ENCODE measurements around the gene IL17C. TPM values are rescaled to one million over a fixed set of nuclear protein-coding genes. Genes with fewer than 3 reads are reported as not detected.

Gene IL17C, protein sequence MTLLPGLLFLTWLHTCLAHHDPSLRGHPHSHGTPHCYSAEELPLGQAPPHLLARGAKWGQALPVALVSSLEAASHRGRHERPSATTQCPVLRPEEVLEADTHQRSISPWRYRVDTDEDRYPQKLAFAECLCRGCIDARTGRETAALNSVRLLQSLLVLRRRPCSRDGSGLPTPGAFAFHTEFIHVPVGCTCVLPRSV
- total RNA-seq (under 1 TPM in 1 of 5 experiments, not detected in 4; 0.37 TPM), polyA plus RNA-seq (not detected), total RNA-seq (not detected)

GRCh38 chr16:88638323-88639230 lies at the start of gene IL17C:
IL17C (plus strand) TSS chr16:88638572; CDS start chr16:88638642, 70 bp downstream.
- Mint-ChIP-seq H3K27me3 (peaks cover 0 to 42% (median 13%) of the 10 kb centered on the region in 5 donors), H3K36me3 (peaks cover 0 to 7% (median 0%) of the 10 kb centered on the region in 5 donors), H3K4me1 (peaks cover 27 to 49% (median 33%) of the 10 kb centered on the region in 7 donors), H3K4me3 (peak within 1 kb of the TSS in 9 of 10 donors; percentile 34 to 63 (median 46)), H3K9me3 (no peaks in the 10 kb centered on the region), H3K27ac (peak within 1 kb of the TSS in 6 of 9 donors; percentile 0 to 85 (median 48))
- Histone ChIP-seq H3K27me3 (ENCODE audit: control insufficient read depth in 2 of 2, insufficient read depth in 2 of 2, low read length in 2 of 2) (peaks cover 0 to 6% of the 10 kb centered on the region in 2 donors), H3K27ac (ENCODE audit: low read depth, low read length) (no peak within 1 kb of the TSS), H3K4me3 (ENCODE audit: low read length) (no peak within 1 kb of the TSS), H3K9me3 (ENCODE audit: control insufficient read depth in 2 of 3, low read length in 3 of 3) (no peaks in the 10 kb centered on the region), H3K36me3 (ENCODE audit: control insufficient read depth in 2 of 3, insufficient read depth in 3 of 3, low read length in 3 of 3) (peaks cover 0 to 11% (median 0%) of the 10 kb centered on the region in 3 experiments), H3K4me1 (ENCODE audit: control insufficient read depth in 2 of 2, insufficient read depth in 2 of 2, low read length in 2 of 2) (peaks cover 21 to 34% of the 10 kb centered on the region in 2 donors)
- intact Hi-C loops (cut with micrococcal nuclease): loop anchor here in 1 of 2 donors (5.0 kb wide), 2 partner anchors 64 to 66 kb away; partner anchors contain the start of gene ZC3H18
- ATAC-seq (no peak), DNase-seq (no peak)
- POLR2A ChIA-PET: interaction anchor here (0.5 to 3.1 kb wide), 3 partner anchors 10 to 49 kb away, joined by 3 to 11 read pairs (median 7); no protein-coding TSS in a partner anchor
- CTCF ChIA-PET: interaction anchor here (0.7 kb wide), 1 partner anchor 714 kb away, joined by 3 read pairs; no protein-coding TSS in a partner anchor

DNA sequence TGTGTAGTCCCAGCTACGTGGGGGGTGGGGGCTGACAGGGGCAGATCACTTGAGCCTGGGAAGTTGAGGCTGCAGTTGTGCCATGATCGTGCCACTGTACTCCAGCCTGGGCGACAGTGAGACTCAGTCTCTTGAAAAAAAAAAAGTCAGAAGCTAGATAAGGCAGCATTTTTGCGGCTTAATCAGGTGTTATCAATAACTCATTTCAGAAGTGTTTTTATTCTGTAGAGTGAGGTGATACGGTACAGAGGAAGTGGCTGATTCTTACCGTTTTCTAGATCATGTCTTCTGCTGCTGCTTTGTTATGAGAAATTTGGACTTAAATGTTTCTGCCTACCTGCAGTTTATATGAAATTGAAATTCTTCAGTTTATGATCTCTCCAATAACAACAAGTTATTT lies 49.6 kb upstream of the IL17C start:
- Histone ChIP-seq H3K27me3 (ENCODE audit: control insufficient read depth in 2 of 2, insufficient read depth in 2 of 2, low read length in 2 of 2) (no peaks in the 10 kb centered on the region), H3K9me3 (ENCODE audit: control insufficient read depth in 2 of 3, low read length in 3 of 3) (no peaks in the 10 kb centered on the region), H3K4me1 (ENCODE audit: control insufficient read depth in 2 of 2, insufficient read depth in 2 of 2, low read length in 2 of 2) (no peaks in the 10 kb centered on the region), H3K27ac (ENCODE audit: low read depth, low read length) (no peak overlapping the region), H3K4me3 (ENCODE audit: low read length) (no peak overlapping the region), H3K36me3 (ENCODE audit: control insufficient read depth in 2 of 3, insufficient read depth in 3 of 3, low read length in 3 of 3) (peaks cover 4 to 82% (median 13%) of the 10 kb centered on the region in 3 experiments)
- ChIA-PET CTCF (no interaction called here), POLR2A (interaction anchor here (1.4 kb wide), 1 partner anchor 75 kb away, joined by 3 read pairs; the partner anchor contains the start of gene MVD)
- Mint-ChIP-seq H3K4me1 (peaks cover 28 to 42% (median 32%) of the 10 kb centered on the region in 7 donors), H3K36me3 (peaks cover 14 to 43% (median 24%) of the 10 kb centered on the region in 5 donors), H3K4me3 (no peak overlapping the region), H3K9me3 (peaks cover 0 to 2% (median 0%) of the 10 kb centered on the region in 11 donors), H3K27me3 (no peaks in the 10 kb centered on the region), H3K27ac (peak overlapping the region in 3 of 9 donors; percentile 2 to 56 (median 12))
- ATAC-seq: no peak
- no peak for DNase-seq
- intact Hi-C loops (cut with micrococcal nuclease): no loop called here

- Mint-ChIP-seq H3K27ac (peak overlapping the region in 5 of 9 donors; percentile 2 to 67 (median 39)), H3K4me3 (no peak overlapping the region), H3K27me3 (no peaks in the 10 kb centered on the region), H3K9me3 (peaks cover 0 to 2% (median 0%) of the 10 kb centered on the region in 11 donors), H3K36me3 (peaks cover 14 to 45% (median 25%) of the 10 kb centered on the region in 5 donors), H3K4me1 (peaks cover 28 to 41% (median 32%) of the 10 kb centered on the region in 7 donors)
- Histone ChIP-seq H3K36me3 (ENCODE audit: control insufficient read depth in 2 of 3, insufficient read depth in 3 of 3, low read length in 3 of 3) (peaks cover 4 to 83% (median 13%) of the 10 kb centered on the region in 3 experiments), H3K4me1 (ENCODE audit: control insufficient read depth in 2 of 2, insufficient read depth in 2 of 2, low read length in 2 of 2) (no peaks in the 10 kb centered on the region), H3K27ac (ENCODE audit: low read depth, low read length) (no peak overlapping the region), H3K27me3 (ENCODE audit: control insufficient read depth in 2 of 2, insufficient read depth in 2 of 2, low read length in 2 of 2) (no peaks in the 10 kb centered on the region), H3K4me3 (ENCODE audit: low read length) (no peak overlapping the region), H3K9me3 (ENCODE audit: control insufficient read depth in 2 of 3, low read length in 3 of 3) (no peaks in the 10 kb centered on the region)
- intact Hi-C loops (cut with micrococcal nuclease): no loop called here
- no peak for DNase-seq
- POLR2A ChIA-PET: interaction anchor here (0.8 kb wide), 1 partner anchor 49 kb away, joined by 7 read pairs; no protein-coding TSS in a partner anchor
- CTCF ChIA-PET: no interaction called here
- ATAC-seq: no peak
These were observed 48.9 kb upstream of the IL17C start for GRCh38 chr16:88589441-88589840.

- H3K27ac Mint-ChIP-seq: peak overlapping the region in 4 of 9 donors; percentile 14 to 47 (median 28)
- intact Hi-C loops (cut with micrococcal nuclease): no loop called here
- Histone ChIP-seq H3K4me3 (ENCODE audit: low read length) (no peak overlapping the region), H3K4me1 (ENCODE audit: control insufficient read depth in 2 of 2, insufficient read depth in 2 of 2, low read length in 2 of 2) (no peaks in the 10 kb centered on the region), H3K27me3 (ENCODE audit: control insufficient read depth in 2 of 2, insufficient read depth in 2 of 2, low read length in 2 of 2) (no peaks in the 10 kb centered on the region), H3K9me3 (ENCODE audit: control insufficient read depth in 2 of 3, low read length in 3 of 3) (no peaks in the 10 kb centered on the region), H3K27ac (ENCODE audit: low read depth, low read length) (no peak overlapping the region), H3K36me3 (ENCODE audit: control insufficient read depth in 2 of 3, insufficient read depth in 3 of 3, low read length in 3 of 3) (peaks cover 4 to 64% (median 11%) of the 10 kb centered on the region in 3 experiments)
- no peaks in the 10 kb centered on the region for H3K27me3 Mint-ChIP-seq
- POLR2A ChIA-PET: no interaction called here
- ATAC-seq: peak; percentile 50
- CTCF ChIA-PET: no interaction called here
- no peak for DNase-seq
- peaks cover 0 to 2% (median 0%) of the 10 kb centered on the region in 11 donors for H3K9me3 Mint-ChIP-seq
- peaks cover 14 to 46% (median 26%) of the 10 kb centered on the region in 5 donors for H3K36me3 Mint-ChIP-seq
- no peak overlapping the region for H3K4me3 Mint-ChIP-seq
- peaks cover 21 to 32% (median 25%) of the 10 kb centered on the region in 7 donors for H3K4me1 Mint-ChIP-seq
These were observed 46.8 kb upstream of the IL17C start for GRCh38 chr16:88591577-88592021.

- H3K36me3 Mint-ChIP-seq: peaks cover 14 to 33% (median 16%) of the 10 kb centered on the region in 5 donors
- peaks cover 18 to 32% (median 25%) of the 10 kb centered on the region in 7 donors for H3K4me1 Mint-ChIP-seq
- intact Hi-C loops (cut with micrococcal nuclease): no loop called here
- ATAC-seq (no peak), DNase-seq (no peak)
- Histone ChIP-seq H3K4me3 (ENCODE audit: low read length) (no peak overlapping the region), H3K27me3 (ENCODE audit: control insufficient read depth in 2 of 2, insufficient read depth in 2 of 2, low read length in 2 of 2) (no peaks in the 10 kb centered on the region), H3K9me3 (ENCODE audit: control insufficient read depth in 2 of 3, low read length in 3 of 3) (no peaks in the 10 kb centered on the region), H3K4me1 (ENCODE audit: control insufficient read depth in 2 of 2, insufficient read depth in 2 of 2, low read length in 2 of 2) (no peaks in the 10 kb centered on the region), H3K27ac (ENCODE audit: low read depth, low read length) (no peak overlapping the region), H3K36me3 (ENCODE audit: control insufficient read depth in 2 of 3, insufficient read depth in 3 of 3, low read length in 3 of 3) (peaks cover 0 to 50% (median 0%) of the 10 kb centered on the region in 3 experiments)
- ChIA-PET POLR2A (no interaction called here), CTCF (no interaction called here)
- peak overlapping the region in 1 of 9 donors; percentile 45 for H3K27ac Mint-ChIP-seq
- H3K9me3 Mint-ChIP-seq: peaks cover 0 to 2% (median 0%) of the 10 kb centered on the region in 11 donors
- H3K27me3 Mint-ChIP-seq: no peaks in the 10 kb centered on the region
- no peak overlapping the region for H3K4me3 Mint-ChIP-seq
These were observed 45.3 kb upstream of the IL17C start for GRCh38 chr16:88593061-88593460.

DNA sequence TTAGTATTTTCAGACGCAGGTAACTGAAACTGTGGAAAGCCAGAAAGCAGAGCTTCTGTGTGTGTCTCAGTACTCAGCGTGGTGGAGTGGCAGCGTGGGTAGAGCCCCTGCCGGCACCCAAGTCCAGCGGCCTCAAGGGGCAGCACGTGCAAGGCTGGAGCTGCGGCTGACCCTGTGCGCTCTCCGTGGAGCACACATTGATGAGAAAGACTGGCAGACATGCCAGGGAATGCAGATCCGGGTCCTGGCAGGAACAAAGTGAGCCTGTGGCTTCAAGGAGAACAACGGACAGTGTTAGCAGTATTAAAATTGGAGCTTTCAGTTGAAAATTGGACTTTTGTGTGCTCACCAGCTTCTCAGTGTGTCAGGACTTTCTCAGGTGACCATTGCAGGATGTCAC lies 44.9 kb upstream of the IL17C start:
- no peak overlapping the region for H3K27ac ChIP-seq (ENCODE audit: low read depth, low read length)
- ChIA-PET CTCF (no interaction called here), POLR2A (no interaction called here)
- H3K27ac Mint-ChIP-seq: no peak overlapping the region
- no peak overlapping the region for H3K4me3 Mint-ChIP-seq
- H3K4me3 ChIP-seq (ENCODE audit: low read length): no peak overlapping the region
- H3K27me3 Mint-ChIP-seq: no peaks in the 10 kb centered on the region
- H3K27me3 ChIP-seq (ENCODE audit: control insufficient read depth in 2 of 2, insufficient read depth in 2 of 2, low read length in 2 of 2): no peaks in the 10 kb centered on the region
- peaks cover 10 to 28% (median 16%) of the 10 kb centered on the region in 5 donors for H3K36me3 Mint-ChIP-seq
- ATAC-seq (no peak), DNase-seq (no peak)
- peaks cover 18 to 28% (median 25%) of the 10 kb centered on the region in 7 donors for H3K4me1 Mint-ChIP-seq
- no peaks in the 10 kb centered on the region for H3K9me3 ChIP-seq (ENCODE audit: control insufficient read depth in 2 of 3, low read length in 3 of 3)
- H3K36me3 ChIP-seq (ENCODE audit: control insufficient read depth in 2 of 3, insufficient read depth in 3 of 3, low read length in 3 of 3): peaks cover 0 to 50% (median 0%) of the 10 kb centered on the region in 3 experiments
- no peaks in the 10 kb centered on the region for H3K4me1 ChIP-seq (ENCODE audit: control insufficient read depth in 2 of 2, insufficient read depth in 2 of 2, low read length in 2 of 2)
- H3K9me3 Mint-ChIP-seq: peaks cover 0 to 2% (median 0%) of the 10 kb centered on the region in 11 donors
- intact Hi-C loops (cut with micrococcal nuclease): no loop called here
